ENCODE results near the gene KRT8.

KRT8 gene

DNA sequence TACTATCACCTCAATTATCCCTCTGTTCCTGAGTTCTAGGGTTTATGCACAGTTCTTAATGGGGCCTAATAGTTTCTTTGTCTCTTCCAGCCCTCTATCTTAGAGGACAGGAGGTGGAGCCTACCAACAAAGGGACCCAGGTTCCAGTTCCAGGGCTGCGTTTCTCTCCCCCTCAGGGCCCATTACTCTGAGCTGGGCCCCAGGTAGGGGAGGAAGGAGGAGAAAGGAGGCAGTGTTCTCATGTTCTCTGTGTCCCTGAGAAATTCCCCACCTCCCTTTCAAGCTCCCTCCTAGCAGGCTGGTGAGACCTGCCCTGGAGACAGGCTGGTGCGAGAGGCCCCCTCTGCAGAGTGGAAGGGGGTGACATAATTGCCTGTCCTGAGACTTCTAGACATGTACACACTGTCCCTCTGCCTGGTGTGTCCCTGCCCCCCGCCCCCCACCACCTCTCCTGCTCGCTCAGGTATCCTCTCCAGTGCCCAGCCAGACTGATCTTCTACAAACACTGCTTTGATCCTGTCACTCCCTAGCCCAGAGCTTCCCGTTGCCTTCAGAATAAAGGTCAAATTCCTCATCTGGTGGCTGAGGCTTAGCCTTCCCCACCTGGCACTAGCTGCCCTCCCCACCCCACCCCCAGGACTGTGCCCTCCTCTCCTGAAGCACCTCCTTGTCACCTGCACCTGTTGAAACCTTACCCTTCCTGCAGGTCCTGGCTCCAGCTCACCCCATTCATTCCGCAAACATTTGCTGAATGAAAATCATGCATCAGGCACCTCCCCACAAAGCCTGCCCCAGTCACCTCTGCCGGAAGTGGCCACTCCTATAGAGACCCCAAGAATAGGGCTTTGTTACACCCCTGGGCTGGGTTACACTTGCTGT lies 21.1 kb upstream of the KRT8 start:
- DNase-seq = no peak

DNA sequence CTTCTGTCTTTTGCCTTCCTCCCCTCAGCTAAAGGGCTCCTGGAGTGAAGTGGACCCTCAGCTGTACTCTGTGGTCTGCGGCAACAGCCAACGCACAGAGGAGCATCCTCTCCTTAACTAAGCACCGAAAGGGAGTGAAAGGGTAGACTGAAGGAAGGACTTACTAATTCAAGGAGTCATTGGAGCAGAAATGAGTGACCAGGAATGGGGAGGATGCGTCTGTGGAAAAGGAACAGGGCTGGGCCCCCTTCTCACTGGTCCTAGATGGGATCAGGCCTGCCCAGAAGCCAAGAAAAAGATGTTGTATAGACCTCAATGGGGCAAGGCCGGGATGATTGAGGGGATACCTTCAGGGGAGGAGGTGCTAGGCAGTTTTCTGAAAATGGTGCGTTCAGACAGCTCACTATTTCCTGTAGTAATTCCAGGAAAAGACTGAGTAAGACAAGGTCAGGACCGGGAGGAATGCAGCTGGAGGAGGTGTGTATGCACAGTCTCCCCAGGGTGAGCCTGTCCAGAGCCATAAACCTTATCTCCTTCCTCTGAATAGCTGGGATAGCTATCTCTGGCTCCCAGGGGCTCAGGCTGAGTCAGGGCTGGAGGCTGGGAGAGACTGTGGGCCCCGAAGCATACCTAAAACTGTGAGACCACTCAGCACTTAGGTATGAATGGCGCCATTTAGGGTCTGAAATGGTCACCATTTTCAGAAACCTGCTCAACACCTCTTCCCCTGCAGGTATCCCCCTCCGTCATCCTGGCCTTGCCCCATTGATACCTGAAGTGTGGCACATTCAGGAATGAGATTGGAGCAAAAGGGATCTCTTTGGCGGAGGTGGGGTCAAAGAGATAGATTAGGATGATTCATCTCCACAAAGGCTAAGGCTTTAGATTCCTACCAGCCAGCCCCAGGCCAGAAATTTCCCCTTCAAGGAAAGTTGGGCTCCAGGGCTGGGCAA lies 20.2 kb upstream of the KRT8 start:
- no peak for DNase-seq

DNA sequence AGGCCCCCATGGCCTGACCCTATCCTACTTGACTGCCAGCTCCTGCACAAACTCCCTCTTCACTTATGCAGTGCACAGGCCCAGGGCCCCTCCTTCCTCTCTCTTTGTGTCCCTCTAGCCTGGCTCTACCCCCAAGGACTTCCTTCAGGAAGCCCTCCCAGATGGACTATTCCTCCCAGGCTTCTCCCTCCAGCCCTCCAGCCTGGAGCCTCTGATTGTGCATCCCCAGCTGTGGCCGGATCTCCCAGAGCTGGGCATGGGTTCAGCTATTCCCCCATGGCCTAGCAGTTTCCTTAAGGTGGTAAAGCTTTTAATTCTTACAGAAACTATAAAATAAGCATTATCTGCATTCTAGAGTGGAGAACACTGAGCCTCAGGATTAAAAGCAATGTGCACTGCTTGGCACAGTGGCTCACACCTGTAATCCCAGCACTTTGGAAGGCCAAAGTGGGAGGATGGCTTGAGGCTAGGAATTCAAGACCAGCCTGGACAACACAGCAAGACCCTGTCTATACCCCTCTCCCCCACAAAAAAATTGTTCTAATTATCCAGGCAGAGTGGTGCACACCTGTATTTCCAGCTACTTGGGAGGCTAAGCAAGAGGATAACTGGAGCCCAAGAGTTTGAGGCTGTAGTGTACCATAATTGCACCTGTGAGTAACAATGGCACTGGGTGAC lies 16.8 kb upstream of the KRT8 start:
- DNase-seq = no peak

DNA sequence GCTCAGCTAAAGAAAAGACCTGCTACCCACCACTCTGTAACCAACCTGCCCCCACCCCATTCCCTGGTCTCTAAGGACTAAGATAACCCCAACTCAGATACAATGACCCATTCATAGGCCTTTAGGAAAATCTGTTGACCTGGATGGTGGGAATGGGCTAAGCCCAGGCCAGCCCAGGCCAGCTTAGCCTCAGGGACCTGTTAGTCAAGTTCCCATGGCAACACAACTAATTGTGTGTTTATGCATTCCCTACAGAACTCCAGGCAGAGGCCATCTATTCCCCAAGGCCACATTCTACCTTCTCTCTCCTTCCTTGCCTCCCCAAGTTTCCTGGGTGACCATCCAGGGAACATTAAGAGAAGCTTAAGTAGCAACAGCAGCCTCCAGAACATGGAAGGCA lies 16.1 kb upstream of the KRT8 start:
- no peak for DNase-seq

DNA sequence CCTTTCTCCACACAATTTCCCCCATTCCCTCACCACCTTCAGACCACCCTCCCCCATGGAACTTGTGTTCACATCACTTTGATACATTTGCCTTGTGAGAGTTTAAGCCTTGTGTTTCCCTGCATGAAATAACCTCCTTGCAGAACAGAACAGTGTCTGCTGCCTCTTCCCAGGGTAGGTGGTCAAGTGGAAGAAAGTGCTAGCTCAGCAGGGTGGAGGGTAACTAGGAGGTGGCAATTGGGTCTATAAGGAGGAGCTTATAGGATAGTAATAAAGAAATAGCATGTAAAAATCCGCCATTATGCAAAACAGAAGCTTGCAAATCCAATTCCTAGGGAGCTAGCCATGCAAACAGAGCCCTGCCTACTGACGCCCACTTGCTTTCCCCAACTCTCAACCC lies 13.9 kb upstream of the KRT8 start:
- no peak for DNase-seq

DNA sequence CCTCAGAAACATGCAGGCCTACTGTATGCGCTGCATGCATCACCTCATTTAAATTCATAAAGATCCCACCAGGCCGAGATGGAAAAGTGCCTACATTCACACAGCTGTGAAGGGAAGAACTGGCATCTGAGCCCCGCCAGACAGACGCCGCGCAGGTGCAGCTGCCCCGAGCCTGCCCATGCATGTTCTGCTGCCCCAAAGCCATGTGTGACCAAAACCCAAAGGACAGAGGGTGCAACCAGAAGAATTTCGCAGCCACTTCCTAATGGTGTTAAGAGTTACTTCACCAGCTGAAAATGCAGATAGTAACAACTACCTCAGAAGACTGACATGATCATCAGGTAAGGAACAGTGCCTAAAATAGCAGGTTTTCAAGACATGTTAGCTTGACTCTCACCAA lies 13.5 kb upstream of the KRT8 start:
- no peak for DNase-seq

DNA sequence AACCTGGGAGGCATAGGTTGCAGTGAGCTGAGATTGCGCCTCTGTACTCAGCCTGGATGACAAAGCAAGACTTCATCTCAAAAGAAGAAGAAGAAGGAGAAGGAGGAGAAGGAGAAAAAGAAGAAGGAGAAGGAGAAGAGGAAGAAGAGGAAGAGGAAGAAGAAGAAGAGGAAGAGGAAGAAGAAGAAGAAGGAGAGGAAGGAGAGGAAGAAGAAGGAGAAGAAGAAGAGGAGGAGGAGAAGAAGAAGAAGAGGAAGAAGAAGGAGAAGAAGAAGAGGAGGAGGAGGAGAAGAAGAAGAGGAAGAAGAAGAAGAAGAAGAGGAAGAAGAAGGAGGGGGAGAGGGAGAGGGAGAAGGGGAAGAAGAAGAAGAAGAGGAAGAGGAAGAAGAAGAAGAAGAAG lies 12.9 kb upstream of the KRT8 start:
- DNase-seq = no peak

DNA sequence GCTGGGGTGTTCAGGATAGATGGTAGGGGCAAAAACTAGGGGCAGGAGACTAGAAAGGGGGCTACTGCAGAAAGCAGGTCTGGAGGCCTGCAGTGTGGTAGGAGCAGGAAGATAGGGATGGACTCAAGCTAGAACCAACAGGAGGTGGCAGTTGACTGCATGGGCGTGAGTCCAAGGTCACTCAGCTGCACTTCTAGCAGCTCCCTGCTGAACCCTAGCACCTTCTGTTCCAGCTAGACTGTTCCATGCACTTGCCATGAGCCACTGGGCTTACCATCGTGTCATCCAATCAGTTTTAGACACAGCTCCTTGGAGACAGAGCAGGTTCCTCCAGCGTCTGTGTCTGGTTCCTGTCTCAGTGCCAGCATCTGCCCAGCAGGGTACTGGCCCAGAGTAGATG lies 11.3 kb upstream of the KRT8 start:
- DNase-seq = no peak

DNA sequence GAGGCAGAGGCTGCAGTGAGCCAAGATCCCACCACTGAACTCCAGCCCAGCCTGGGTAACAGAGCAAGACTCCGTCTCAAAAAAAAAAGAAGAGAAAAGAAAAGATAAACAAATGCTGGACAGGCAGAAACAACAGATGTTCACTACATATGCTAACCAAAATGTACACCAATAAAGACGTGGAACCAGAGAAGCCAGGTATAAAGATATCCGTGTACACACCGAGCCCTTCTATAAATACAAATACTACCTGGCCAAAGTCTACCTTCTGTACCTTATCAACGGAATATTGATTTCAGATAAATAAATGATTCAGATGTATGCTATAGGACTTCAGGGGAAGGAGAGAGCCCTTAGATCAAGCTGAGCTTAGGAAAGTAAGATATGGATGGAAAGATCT lies 10.8 kb upstream of the KRT8 start:
- no peak for DNase-seq

DNA sequence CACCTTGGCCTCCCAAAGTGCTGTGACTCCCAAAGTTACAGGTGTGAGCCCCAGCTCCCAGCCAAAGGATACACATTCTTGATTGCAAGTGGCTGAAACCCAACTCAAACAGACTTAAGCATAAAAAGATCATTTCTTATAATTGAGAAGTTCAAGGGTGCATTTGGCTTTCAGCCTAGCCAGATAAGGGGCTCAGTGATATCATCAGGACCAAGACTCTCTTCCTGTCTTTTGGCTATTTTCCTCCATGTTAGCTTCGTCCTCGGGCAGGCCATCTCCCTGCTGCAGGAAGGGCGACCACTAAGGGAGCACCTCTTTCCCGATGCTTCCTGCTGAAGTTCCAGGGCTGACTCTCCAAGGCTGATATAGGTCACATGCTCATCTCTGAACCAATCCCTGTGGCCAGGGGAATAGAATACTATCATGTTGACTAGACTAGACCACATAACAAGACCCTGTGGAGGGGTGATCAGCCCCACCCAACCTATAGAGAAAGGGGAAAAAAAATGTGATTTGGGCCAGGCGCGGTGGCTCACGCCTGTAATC lies 9.8 kb upstream of the KRT8 start:
- no peak for DNase-seq

DNA sequence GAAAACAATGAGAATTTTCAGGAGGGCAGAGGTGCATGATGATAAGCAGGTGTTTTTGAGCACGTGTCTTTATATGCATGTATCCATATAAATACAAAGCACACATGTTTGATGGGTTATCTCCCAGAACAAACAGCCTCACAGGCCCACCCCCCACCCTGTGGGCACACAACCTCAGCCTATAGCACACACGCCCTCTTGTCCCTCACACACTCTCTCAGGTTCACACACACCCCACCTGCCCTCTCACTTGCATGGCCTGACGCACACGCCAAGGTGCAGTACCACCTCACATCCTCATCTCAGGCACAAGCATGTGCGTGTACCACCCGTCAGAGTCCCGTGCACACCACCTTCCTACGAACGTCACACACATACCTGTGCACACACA lies 8.6 kb upstream of the KRT8 start:
- no peak for DNase-seq

DNA sequence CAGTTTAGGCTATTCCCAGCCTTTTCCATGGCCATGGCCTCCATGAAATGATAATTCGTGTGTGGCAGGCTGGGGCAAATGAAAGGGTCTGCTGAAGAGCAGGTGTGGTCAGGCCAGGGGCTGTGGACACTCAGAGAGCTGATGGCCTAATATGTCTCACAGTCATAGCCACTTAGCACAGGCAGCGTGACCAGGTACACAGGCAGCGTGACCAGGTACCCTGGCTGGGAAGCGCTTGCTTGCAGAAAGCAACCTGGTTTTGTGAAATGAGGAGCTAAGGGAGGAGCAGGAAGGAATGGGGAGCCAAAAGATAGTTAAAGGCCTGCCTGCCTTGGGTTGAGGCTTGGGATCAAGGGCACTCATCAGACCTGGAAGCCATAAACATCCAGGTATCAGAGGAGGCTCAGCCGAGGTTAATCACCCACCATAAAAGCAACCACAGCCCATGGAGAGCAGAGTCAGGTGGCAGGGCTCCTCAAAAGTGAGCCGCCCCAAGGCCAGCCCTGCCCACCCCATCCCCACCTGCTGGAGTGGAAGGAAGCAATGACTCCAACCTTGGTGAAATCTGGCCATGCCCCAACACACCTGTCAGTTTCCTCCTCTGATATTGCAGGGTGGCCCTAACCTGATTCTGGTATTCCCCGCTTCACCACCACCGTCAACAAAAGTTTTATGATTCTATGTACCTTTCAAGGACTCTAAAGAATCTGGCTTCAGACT lies 8.0 kb upstream of the KRT8 start:
- DNase-seq = no peak

DNA sequence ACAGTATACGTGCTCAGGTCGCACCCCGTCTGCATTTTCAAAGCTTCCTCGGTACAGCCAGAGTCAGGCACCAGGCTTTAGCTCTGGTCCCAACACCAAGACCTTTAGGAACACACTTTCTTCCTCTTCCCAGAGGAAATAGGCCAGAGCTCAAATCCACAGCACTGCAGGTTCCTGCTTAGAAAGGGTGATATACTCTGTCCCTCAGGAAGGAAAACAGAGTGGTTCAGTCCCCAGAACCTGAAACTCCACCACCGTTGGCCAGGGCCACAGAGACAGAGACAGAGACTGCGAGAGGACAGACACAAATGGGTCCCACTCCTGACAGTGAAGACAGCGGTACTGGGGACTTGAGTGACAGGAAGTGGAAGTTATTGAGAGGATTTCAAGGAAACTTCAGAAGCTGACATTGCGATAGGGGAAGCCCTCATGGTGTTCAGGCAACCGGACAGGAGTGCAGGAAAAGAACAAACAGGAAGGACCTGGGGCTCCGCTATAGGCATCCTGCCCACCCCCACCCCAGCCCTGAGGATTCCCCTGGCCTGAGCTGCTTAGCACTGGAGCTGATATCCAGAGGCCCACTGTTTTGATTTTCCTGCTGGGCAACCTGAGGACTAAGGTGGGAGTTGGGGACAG lies 5.5 kb upstream of the KRT8 start:
- no peak for DNase-seq

DNA sequence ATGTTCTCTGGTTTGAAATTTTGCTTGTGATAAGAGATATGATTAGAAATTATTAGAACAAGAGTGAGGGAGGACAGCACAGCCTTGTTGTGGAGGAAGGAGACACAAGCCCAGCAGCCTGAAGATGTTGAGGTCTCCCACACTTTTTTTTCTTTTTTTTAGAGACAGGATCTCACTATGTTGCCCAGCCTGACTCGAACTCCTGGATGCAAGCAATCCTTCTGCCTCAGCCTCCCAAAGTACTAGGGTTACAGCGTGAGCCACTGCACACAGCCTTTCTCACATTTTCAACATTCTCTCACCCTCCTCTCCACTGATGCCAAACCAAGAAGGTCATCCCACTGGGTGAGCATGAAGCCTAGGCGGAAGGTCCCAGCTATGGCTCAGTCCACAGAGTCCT lies 4.9 kb upstream of the KRT8 start:
- no peak for DNase-seq

DNA sequence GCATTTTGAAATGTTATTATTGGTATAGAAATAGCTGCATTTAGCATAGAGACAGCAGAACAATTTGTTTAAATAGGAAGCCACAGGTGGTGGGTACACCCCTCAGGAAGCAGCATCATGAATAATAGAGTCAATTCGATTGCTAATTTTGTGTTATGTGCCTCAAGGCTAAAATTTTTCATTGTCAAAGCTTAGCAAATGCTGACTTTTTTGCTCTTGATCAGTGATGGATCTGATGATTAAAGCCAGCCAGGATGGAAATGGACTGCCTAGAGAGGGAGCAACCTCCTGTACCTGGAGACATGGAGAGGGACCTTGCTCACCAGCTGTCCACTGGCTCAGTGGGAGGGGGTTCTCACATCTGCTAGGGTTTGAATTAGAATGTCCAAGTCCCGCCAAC lies 4.5 kb upstream of the KRT8 start:
- DNase-seq = no peak

DNA sequence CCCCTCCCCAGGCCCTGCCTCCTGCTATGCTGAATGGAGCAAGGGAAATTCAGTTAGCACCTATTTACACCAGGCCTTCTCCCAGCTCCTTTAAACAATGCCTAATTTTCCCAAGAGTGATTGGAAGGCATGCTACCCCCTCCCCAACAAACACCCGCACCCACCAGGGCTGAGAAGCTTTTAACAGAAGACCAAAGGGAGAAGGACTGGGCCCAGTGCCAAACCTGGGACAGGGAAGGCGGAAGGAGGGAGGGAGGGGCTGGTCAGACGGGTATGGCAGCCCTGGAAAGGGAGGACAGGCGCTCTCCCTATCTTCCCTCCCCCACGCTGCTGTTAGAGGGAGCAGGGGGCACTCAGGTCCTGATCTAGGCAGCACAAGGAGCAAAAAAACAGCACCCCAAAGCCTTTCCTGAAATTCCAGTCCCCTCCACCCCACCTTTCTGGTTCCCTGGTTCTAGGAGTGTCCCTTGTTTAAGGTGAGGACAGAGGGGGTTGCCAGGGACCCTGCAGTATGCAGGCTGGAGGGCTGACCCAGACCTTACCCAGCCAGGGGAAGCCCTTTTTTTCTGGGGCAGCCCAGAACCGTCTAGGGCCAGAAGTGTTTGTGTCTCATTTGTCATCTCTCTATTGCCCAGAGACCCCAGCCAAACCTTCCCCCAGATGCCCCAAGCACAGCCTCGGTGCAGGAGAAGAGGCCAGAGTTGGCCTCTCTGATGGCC lies 2.4 kb upstream of the KRT8 start:
- no peak for DNase-seq

DNA sequence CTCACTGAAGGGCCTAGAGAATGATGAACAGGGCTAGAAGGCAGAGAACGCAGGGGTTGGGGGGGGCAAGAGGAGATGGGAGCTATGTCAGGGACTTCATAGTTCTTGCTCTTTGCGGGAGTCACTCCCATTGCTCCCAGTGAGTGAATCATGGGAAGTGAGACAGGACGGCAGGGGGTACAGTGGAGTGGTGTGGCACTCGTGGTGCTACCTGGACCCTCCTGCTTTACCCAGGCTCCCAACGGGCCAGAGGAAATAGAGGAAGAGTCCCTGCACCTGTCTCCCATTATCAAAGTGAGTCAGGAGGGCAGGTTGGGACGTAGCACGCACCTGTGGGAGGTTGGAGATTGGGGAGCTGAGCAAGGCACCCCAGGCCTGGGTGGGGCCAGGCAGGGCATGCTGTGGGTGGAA lies 1.3 kb upstream of the KRT8 start:
- no peak for DNase-seq

DNA sequence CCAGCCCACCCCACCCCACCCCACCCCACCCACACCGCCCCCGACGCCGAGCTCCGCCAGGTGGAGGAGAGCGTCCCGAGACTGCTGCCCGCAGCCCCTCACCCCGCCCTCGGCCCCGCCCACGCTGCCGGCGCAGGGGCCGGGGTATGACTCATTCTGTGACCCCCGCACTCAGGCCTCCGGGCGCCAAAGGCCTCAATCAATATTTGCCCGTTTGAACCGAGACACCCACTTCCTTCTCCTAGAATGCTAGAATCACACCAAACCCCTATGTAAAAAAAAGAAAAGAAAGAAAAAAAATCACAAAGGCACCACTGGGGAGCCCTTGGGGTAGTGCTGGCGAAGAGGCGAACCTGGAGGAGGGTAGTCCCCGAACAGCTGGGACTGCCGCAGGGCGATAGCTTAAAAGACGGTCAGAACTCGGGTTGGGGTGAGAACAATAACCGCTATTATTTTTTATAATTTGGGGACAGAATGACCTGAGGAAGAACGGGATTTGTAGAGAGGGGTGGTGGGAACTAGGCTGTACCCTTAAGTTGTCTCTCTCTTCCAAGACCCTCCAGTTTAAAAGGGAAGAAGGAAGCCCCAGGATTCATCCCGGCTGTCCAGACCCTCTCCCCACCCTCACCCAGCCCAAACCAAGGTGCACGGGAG lies 894 bp downstream of the KRT8 start:
- no peak for DNase-seq

DNA sequence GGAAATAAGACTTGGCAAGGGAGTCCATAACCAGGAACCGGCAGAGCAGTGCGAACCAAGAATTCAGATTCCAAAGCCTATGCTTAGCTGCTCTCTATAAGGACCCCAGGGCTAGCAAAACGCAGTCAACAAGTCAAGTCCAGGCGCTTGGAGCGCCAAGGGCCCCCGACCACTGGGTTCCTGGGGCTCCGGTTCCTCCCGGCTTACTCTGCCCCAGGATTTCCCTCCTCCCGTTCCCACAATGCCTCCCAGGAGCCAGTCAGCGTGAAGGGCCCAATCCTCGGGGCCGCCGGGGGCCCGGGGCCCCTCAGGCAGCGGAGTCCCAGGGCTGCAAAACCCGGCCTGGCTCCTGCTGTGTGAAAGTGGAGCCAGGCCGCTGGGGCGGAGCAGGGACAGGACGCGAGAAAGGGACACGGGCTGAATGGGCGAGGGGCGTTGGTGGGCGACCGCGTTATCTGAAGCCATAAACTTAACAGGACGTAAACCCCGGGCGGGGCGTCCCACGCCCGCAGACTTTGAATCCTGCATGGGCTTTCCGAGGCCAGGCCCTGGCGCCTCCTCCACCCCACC lies 1.5 kb downstream of the KRT8 start:
- no peak for DNase-seq

All from cerebellar nuclear complex (tissue), 1 donor.